ENCODE data around the gene SPAG9.

SPAG9 gene

GRCh38 chr17:50935221-50935995 lies 185.3 kb downstream of the SPAG9 start:
- peak; percentile 65 for DNase-seq

- no peak for DNase-seq
Observed at GRCh38 chr17:50934672-50935220, 185.9 kb downstream of the SPAG9 start.

- no peak for DNase-seq
Observed at GRCh38 chr17:50934161-50934560, 186.5 kb downstream of the SPAG9 start.

DNA sequence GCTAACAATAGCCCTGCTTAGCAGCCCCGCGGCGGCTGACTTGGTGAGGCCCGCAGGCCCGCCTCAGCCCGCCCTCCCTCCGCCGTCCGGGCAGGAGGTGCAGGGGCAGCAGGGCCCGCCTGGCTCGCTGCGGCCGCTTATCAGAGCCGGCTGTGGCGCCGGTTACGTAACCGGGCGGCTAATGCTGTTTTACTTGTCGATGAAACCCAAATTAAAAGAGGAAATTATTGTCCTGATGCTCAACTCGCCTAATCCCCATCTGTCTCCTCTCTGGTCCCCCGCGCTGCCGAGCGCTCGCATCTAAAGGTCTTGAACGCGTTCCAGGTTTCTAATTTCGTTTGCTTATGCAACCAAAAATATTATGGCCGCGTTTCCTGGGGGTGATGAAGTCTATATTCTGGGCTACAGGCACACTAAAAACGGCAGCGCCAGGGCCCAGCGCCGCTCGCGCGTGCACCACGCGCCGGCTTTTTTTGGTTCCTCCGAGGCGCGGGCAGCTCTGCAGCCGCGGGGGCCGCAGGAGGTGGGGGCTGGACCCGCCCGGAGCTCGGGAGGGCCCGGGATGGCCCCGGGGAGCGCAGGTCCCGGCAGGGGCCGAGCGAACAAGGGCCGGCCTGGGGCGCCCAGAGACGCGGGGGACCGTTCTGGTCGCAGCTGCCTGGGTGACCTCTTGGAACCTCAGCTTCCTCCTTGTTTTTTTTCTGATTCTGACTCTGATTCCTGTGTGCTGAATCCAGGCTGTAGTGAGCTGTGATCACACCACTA lies 189.3 kb downstream of the SPAG9 start:
- peak; percentile 60 for DNase-seq

DNA sequence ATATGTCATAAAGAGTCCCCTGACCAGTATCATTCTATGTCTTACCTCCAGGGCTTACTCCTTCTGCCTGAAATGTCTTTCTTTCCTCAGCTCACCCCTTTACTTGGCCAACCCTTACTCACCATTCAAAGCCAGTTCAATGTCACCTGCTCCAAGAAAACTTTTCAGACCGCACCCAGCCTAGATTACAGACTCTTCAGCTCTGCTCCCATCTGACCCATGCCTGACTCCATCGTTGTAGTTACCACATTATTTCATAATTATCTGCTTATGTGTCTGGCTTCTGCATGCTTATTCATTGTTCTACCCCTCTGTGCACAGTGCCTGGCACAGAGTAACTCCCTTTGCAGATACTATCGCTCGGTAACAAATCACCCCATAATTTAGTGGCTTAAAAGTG lies 192.0 kb downstream of the SPAG9 start:
- no peak for DNase-seq

DNA sequence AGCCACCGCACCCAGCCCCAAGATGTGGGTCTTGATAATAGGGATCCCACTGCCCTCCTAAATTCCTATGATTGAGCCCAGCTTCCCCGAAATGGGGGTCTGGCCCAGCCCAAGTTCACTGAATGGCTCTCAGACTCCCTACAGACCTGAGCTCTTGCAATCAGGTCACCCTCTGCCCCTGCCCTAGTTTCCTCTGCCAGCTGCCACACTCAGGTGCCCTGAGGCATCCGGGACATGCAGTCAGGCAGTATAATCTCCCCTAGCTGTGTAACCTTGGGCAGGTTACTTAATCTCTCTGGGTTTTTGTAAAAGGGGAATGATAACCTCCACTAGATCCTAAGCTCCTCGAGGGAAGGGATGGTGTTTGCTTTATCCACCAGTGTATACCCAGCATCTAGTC lies 193.4 kb downstream of the SPAG9 start:
- no peak for DNase-seq

- DNase-seq = no peak
Observed at GRCh38 chr17:50926523-50926922, 194.1 kb downstream of the SPAG9 start.

DNA sequence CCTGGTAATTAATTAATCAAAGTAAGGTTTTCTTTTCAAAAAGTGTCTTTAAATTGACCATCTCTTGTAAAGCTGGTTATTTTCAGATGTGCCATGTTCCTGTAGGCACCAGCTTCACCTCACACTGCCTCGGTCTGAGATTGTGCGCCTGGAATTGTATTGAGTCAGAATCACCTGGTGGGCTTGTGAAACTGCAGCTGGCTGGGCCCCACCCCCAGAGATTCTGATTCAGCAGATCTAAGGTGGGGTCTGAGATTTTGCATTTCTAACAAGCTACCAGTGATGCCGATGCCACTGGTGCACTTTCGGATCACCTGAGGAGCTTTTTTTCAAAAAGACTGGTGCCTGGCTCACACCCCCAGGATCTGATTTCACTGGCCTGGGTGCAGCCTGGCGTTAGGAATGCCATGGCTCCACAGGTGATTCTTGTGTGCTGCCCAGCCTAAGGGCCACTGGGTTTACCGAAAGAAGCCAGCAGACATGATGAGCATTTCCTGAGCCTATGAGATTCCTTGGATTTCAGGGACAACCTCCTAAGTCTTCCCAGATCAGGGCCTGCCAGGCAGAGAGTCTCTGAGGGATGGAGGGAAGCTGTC lies 195.3 kb downstream of the SPAG9 start:
- no peak for DNase-seq

DNA sequence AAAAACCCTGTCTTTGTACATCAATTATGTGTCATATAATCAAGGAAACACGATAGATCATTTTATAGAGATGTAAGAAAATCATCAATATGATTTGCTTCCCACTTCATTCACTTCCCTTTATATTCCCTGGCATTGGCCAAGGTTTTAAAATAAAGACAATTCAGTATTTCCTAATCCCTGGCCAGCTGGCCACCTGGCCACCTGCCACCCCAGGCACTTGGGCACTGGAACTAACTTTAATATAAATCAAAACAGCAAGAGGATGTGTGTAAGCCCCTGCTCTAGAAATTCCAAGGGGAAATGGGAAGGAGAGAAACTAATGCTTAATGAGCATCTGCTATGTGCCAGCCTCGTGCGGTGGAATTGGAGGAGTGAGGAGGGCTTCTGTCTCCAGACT lies 195.9 kb downstream of the SPAG9 start:
- no peak for DNase-seq

- DNase-seq = no peak
Observed at GRCh38 chr17:50924300-50924699, 196.4 kb downstream of the SPAG9 start.

DNA sequence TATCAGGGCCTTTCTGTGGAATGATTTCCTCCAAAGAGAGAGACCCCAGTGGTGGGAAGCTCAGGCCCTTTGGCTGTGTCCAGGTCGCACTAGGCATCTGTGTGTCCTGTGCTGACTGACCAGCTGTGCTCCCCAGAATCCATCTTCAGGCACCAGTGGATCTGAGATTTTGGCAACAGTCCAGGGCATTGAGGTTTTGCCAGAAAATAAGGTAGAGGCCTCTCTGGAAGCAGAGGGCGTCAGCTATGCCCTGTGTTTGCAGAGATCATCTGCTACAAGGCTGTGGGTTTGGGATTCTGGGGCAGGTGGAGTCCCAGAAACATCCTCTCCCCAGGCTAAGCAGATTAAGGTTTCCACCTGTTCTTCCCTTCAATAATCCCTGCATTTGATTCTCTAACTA lies 197.1 kb downstream of the SPAG9 start:
- no peak for DNase-seq

GRCh38 chr17:50922721-50923405 lies 197.8 kb downstream of the SPAG9 start:
- no peak for DNase-seq

GRCh38 chr17:50922107-50922506 lies 198.6 kb downstream of the SPAG9 start:
- no peak for DNase-seq

DNA sequence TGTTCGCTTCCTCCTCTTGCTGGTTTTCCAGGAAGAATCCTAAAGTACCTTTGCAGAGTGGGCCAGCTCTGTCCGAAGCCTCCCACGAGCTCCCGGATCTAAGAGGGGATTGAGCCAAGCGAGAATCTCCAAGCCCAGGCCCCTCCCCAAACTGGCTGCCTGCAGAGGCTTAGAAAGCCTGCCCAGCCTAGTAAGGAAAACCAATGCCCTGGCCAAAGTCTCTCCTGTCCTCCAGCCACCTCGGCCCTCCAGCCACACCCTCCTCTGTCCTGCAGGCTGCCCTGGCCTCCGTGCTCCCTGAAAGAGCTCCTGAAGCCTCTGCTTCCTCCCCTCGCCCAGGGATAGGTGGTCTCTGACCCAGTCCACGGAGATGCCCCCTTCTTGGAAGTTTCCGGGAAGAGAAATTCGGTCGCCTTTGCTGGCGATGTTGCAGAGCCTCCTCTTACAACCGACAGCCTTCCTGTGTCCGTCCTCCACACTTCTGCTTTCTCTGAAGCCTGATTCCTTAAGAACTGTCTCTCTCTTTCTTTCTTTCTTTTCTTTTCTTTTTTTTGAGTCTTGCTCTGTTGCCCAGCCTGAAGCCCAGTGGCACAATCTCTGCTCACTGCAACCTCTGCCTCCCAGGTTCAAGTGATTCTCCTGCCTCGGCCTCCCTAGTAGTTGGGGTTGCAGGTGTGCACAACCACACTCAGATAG lies 199.6 kb downstream of the SPAG9 start:
- DNase-seq = no peak

- DNase-seq = no peak
Observed at GRCh38 chr17:50920041-50920410, 200.6 kb downstream of the SPAG9 start.

- peak; percentile 78 for DNase-seq
Observed at GRCh38 chr17:50919321-50920040, 201.2 kb downstream of the SPAG9 start.

DNA sequence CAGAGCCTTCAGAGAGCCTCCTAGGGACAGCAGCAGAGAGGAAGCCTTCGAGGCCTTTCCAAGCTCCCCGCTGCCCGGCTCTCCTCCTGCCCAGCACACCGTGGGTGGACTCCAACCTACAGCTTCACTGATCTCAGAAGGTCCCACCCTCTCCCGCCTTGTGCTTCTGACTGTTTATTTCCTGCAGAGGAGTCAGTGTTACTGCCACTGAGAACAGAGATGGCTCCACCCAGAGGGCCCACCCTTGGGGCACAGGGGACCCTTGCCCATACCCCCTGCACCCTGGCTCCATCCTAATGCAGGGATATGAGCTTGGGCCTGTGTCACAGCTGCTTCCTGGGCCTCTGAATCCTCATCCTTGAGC lies 201.8 kb downstream of the SPAG9 start:
- DNase-seq = no peak

DNA sequence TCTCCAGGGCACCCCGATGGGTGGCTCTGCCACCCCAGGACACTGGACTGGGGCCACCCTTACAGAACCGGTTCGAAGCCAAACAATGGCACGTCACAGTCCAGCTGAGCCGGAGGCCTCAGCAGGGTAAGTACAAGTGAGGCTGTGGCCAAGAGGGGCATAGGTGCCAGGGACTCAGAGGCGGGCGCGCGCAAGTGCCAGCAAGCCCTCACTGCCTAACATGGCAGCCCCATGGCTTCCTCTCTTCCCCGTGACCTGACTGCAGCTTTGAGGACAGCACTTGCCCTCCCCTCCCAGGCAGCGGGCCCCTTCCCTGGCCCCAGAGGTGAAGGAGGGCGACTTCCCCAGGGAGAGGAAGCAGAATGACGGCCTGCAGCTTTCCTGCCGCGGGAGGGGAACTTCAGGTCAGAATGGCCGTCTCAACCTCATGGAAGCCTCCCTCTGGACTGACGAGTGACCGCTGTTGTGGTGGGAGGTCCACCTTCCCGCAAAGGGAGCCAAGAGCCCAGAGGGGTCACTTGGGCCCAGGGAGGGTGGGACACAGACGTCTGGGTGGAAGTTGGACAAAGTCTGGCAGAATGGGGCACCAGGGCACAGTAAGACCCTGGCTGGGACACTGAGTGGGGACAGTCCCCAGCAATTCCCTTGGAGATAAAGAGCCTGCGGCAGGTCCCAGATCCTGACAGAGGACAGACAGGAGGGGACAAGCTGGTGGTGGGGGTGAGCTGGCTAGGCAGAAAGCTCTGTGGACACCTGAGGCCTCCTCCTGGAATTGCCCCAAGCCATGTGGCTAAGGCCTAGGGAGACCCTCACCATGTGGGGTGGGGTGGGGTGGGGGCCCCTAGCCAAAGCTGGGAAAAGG lies 202.4 kb downstream of the SPAG9 start:
- DNase-seq = no peak

GRCh38 chr17:50917418-50917743 lies 203.3 kb downstream of the SPAG9 start:
- no peak for DNase-seq

- no peak for DNase-seq
Observed at GRCh38 chr17:50916708-50917417, 203.8 kb downstream of the SPAG9 start.
